Neural cell (in vitro differentiated cells): Measurements from ENCODE around the gene ARHGEF12. TPM values are rescaled to one million over a fixed set of nuclear protein-coding genes. Genes with fewer than 3 reads are reported as not detected.

Source experiments
- H2AFZ ChIP-seq: fragments of 200-600, 300-800 bp; sonication (generic), shearing (Covaris generic); 2 replicates; pipeline ENCODE4 v1.6.0; 2014; ENCODE audit warnings: low read depth, mild to moderate bottlenecking, antibody characterized with exemption, low read length, moderate library complexity
- H3F3A ChIP-seq: fragments of 200-600 bp; shearing (Covaris generic); 2 replicates; pipeline ENCODE4 v1.6.1; 2016; ENCODE audit warnings: mild to moderate bottlenecking, moderate library complexity, mixed read lengths, antibody characterized with exemption, low read length; ENCODE audit not compliant: insufficient read depth, poor library complexity, severe bottlenecking
- H3K27ac ChIP-seq: fragments of 200-600, 300-800 bp; sonication (generic), shearing (Covaris generic); 2 replicates; pipeline ENCODE4 v1.5.1; 2014; ENCODE audit warnings: mild to moderate bottlenecking, low read length, moderate library complexity
- H3K27me3 ChIP-seq: fragments of 300-800, 200-600 bp; sonication (generic), shearing (Covaris generic); 2 replicates; pipeline ENCODE4 v1.6.0; 2014; ENCODE audit warnings: mild to moderate bottlenecking, low read depth, low read length, moderate library complexity; ENCODE audit not compliant: insufficient read depth
- H3K36me3 ChIP-seq: fragments of 300-800, 200-600 bp; sonication (generic), shearing (Covaris generic); 2 replicates; pipeline ENCODE4 v1.5.1; 2014; ENCODE audit warnings: mild to moderate bottlenecking, antibody characterized with exemption, low read length, moderate library complexity; ENCODE audit not compliant: insufficient read depth
- H3K4me2 ChIP-seq: fragments of 300-800, 200-600 bp; sonication (generic), shearing (Covaris generic); 2 replicates; pipeline ENCODE4 v1.6.0; 2014; ENCODE audit warnings: mild to moderate bottlenecking, low read length
- H3K4me3 ChIP-seq: fragments of 300-800, 200-600 bp; sonication (generic), shearing (Covaris generic); 2 replicates; pipeline ENCODE4 v1.5.1; 2014; ENCODE audit warnings: mild to moderate bottlenecking, low read length, moderate library complexity
- H3K79me2 ChIP-seq: fragments of 200-600 bp; shearing (Covaris generic); replicated peaks from 2 replicates; pipeline ENCODE4 v1.6.0; 2014; ENCODE audit warnings: mild to moderate bottlenecking, low read length, moderate library complexity; ENCODE audit not compliant: insufficient read depth
- H3K9ac ChIP-seq: fragments of 300-800, 200-600 bp; sonication (generic), shearing (Covaris generic); 2 replicates; pipeline ENCODE4 v1.6.1; 2016; ENCODE audit warnings: mild to moderate bottlenecking, low read length, mixed read lengths
- H3K9me2 ChIP-seq: fragments of 200-600 bp; shearing (Covaris generic); 2 replicates; pipeline ENCODE4 v1.6.1; 2016; ENCODE audit warnings: mild to moderate bottlenecking, low read length, mixed read lengths; ENCODE audit not compliant: insufficient read depth
- H3K9me3 ChIP-seq: fragments of 200-600, 300-800 bp; sonication (generic), shearing (Covaris generic); 2 replicates; pipeline ENCODE4 v1.6.1; 2016; ENCODE audit warnings: mild to moderate bottlenecking, mixed run types, low read length, moderate library complexity, mixed read lengths
- H4K20me1 ChIP-seq: fragments of 200-600 bp; shearing (Covaris generic); 2 replicates; pipeline ENCODE4 v1.6.1; 2016; ENCODE audit warnings: mild to moderate bottlenecking, mixed run types; ENCODE audit not compliant: insufficient read depth
- EP300 ChIP-seq: fragments of 450-650 bp; conservative IDR thresholded peaks from 2 replicates; pipeline ENCODE4 v1.6.1; 2014; ENCODE audit warnings: antibody characterized with exemption, mild to moderate bottlenecking, moderate library complexity; ENCODE audit not compliant: poor library complexity, severe bottlenecking
- EZH2 ChIP-seq: fragments of 200-600, 300-800 bp; shearing (Covaris generic), sonication (generic); IDR thresholded peaks from 2 replicates; pipeline ENCODE4 v1.6.1; 2014; ENCODE audit warnings: antibody characterized with exemption, low read length, borderline replicate concordance, mild to moderate bottlenecking; ENCODE audit not compliant: insufficient read depth, poor library complexity, severe bottlenecking
- MXI1 ChIP-seq: fragments of 450-650 bp; conservative IDR thresholded peaks from 2 replicates; pipeline ENCODE4 v1.6.1; 2014; ENCODE audit warnings: antibody characterized with exemption, mild to moderate bottlenecking; ENCODE audit not compliant: poor library complexity, severe bottlenecking
- POLR2AphosphoS5 ChIP-seq: IDR thresholded peaks from 2 replicates; pipeline ENCODE4 v1.6.1; 2012
- RAD21 ChIP-seq: fragments of 450-650 bp; conservative IDR thresholded peaks from 2 replicates; pipeline ENCODE4 v1.6.1; 2014; ENCODE audit warnings: antibody characterized with exemption, mild to moderate bottlenecking, moderate library complexity
- SMC3 ChIP-seq: fragments of 450-650 bp; conservative IDR thresholded peaks from 2 replicates; pipeline ENCODE4 v1.6.1; 2014; ENCODE audit warnings: antibody characterized with exemption, mild to moderate bottlenecking, moderate library complexity; ENCODE audit not compliant: poor library complexity
- TAF1 ChIP-seq: IDR thresholded peaks from 2 replicates; pipeline ENCODE4 v1.6.1; 2012; ENCODE audit warnings: low read depth
- polyA minus RNA-seq: library from RNA; depleted of rRNA, polyadenylated mRNA; stranded (reverse); fragments of >200 nt; gene quantifications from 2 replicates; pipeline ENCODE4 v1.2.3, GENCODE V29; 2014
- polyA plus RNA-seq: library from polyadenylated mRNA; depleted of rRNA; stranded (reverse); fragments of >200 nt; gene quantifications from 2 replicates; pipeline ENCODE4 v1.2.3, GENCODE V29; 2014
- TF ChIP-seq, protein P1 (sequence below): IDR thresholded peaks from 2 replicates; pipeline ENCODE4 v1.6.1; 2012; ENCODE audit warnings: borderline replicate concordance
- TF ChIP-seq, protein P2 (sequence below): fragments of 450-650 bp; IDR thresholded peaks from 2 replicates; pipeline ENCODE4 v1.5.1; 2014; ENCODE audit warnings: antibody characterized with exemption, mild to moderate bottlenecking, moderate library complexity; ENCODE audit not compliant: poor library complexity, severe bottlenecking

Gene ARHGEF12, protein sequence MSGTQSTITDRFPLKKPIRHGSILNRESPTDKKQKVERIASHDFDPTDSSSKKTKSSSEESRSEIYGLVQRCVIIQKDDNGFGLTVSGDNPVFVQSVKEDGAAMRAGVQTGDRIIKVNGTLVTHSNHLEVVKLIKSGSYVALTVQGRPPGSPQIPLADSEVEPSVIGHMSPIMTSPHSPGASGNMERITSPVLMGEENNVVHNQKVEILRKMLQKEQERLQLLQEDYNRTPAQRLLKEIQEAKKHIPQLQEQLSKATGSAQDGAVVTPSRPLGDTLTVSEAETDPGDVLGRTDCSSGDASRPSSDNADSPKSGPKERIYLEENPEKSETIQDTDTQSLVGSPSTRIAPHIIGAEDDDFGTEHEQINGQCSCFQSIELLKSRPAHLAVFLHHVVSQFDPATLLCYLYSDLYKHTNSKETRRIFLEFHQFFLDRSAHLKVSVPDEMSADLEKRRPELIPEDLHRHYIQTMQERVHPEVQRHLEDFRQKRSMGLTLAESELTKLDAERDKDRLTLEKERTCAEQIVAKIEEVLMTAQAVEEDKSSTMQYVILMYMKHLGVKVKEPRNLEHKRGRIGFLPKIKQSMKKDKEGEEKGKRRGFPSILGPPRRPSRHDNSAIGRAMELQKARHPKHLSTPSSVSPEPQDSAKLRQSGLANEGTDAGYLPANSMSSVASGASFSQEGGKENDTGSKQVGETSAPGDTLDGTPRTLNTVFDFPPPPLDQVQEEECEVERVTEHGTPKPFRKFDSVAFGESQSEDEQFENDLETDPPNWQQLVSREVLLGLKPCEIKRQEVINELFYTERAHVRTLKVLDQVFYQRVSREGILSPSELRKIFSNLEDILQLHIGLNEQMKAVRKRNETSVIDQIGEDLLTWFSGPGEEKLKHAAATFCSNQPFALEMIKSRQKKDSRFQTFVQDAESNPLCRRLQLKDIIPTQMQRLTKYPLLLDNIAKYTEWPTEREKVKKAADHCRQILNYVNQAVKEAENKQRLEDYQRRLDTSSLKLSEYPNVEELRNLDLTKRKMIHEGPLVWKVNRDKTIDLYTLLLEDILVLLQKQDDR (N-terminal part only)
- polyA plus RNA-seq (93.4 and 95.9 TPM in 2 replicates), polyA minus RNA-seq (366 and 427 TPM in 2 replicates)

DNA sequence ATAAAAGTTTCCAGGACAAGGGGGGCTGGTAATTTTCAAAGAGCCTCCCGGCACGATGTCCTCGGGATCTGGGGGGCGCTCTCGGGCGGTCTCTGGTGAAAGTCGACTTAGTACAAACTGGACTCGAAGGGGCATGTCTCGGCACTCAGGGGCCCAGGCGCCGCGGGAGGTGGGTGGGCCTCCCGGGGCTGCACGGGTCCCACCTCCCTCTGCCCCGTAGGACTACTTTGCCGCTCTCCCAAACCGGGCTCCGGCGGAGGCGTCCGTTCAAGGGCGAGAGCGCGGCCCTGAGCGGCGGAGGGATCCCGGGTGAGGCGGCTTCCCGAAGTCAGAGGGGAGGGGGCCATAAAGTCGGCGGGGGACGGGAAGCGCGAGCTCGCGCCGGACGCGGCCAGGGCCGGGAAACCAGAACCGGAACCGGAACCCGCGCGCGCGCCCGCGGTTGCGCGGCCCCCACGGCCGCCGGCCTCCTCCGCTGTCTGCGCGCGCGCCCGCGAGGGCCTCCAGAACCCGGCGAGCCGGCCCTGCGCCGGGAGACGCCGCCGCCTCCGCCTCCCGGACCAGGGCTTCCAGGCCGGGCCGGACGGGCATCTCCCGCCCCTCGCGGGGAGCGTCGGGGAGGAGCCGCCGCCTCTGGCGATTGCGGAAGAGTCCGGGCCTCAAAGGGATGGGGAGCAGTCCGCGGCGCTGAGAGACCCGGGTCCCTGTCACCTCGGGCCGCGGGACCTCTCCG is at the start of gene ARHGEF12:
Gene ARHGEF12 (plus strand): TSS at position 506 of the 733 bp plus-strand sequence. CDS start 831 bp downstream, outside the sequence.
- Histone ChIP-seq H3K27ac (peak within 1 kb of the TSS; percentile 33), H3K9me3 (no peaks in the 10 kb centered on the region), H3K9ac (peak within 1 kb of the TSS; percentile 77), H3K79me2 (peaks cover 38% of the 10 kb centered on the region), H3K4me2 (peak within 1 kb of the TSS; percentile 84), H2AFZ (peak within 1 kb of the TSS; percentile 22), H3K9me2 (no peaks in the 10 kb centered on the region), H3K36me3 (no peaks in the 10 kb centered on the region), H3K27me3 (no peaks in the 10 kb centered on the region), H3F3A (no peaks in the 10 kb centered on the region), H4K20me1 (no peaks in the 10 kb centered on the region), H3K4me3 (peak within 1 kb of the TSS; percentile 84)
- TF ChIP-seq TAF1 (peak; percentile 55), MXI1 (peak; percentile 65), RAD21 (peak; percentile 39), EZH2 (no peak), SMC3 (peak; percentile 60), EP300 (peak; percentile 54), POLR2AphosphoS5 (peak; percentile 80)
- TF ChIP-seq, protein P1, sequence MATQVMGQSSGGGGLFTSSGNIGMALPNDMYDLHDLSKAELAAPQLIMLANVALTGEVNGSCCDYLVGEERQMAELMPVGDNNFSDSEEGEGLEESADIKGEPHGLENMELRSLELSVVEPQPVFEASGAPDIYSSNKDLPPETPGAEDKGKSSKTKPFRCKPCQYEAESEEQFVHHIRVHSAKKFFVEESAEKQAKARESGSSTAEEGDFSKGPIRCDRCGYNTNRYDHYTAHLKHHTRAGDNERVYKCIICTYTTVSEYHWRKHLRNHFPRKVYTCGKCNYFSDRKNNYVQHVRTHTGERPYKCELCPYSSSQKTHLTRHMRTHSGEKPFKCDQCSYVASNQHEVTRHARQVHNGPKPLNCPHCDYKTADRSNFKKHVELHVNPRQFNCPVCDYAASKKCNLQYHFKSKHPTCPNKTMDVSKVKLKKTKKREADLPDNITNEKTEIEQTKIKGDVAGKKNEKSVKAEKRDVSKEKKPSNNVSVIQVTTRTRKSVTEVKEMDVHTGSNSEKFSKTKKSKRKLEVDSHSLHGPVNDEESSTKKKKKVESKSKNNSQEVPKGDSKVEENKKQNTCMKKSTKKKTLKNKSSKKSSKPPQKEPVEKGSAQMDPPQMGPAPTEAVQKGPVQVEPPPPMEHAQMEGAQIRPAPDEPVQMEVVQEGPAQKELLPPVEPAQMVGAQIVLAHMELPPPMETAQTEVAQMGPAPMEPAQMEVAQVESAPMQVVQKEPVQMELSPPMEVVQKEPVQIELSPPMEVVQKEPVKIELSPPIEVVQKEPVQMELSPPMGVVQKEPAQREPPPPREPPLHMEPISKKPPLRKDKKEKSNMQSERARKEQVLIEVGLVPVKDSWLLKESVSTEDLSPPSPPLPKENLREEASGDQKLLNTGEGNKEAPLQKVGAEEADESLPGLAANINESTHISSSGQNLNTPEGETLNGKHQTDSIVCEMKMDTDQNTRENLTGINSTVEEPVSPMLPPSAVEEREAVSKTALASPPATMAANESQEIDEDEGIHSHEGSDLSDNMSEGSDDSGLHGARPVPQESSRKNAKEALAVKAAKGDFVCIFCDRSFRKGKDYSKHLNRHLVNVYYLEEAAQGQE: peak; percentile 60
- TF ChIP-seq, protein P2, sequence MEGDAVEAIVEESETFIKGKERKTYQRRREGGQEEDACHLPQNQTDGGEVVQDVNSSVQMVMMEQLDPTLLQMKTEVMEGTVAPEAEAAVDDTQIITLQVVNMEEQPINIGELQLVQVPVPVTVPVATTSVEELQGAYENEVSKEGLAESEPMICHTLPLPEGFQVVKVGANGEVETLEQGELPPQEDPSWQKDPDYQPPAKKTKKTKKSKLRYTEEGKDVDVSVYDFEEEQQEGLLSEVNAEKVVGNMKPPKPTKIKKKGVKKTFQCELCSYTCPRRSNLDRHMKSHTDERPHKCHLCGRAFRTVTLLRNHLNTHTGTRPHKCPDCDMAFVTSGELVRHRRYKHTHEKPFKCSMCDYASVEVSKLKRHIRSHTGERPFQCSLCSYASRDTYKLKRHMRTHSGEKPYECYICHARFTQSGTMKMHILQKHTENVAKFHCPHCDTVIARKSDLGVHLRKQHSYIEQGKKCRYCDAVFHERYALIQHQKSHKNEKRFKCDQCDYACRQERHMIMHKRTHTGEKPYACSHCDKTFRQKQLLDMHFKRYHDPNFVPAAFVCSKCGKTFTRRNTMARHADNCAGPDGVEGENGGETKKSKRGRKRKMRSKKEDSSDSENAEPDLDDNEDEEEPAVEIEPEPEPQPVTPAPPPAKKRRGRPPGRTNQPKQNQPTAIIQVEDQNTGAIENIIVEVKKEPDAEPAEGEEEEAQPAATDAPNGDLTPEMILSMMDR: peak; percentile 74
